HepG2 (cell line): Measurements from ENCODE around the gene ARHGEF1. TPM values are rescaled to one million over a fixed set of nuclear protein-coding genes. Genes with fewer than 3 reads are reported as not detected.
A peak's percentile ranks its signal among the peaks of the same experiment; 100 is the strongest.

ENCODE experiments used
- ATAC-seq: fragments of 200-7000 bp; cut with Tn5 transposase; 3 replicates; pipeline ENCODE4 v1.9.1; 2020; ENCODE audit warnings: mild to moderate bottlenecking, moderate library complexity
- BruUV-seq: library from RNA; stranded (reverse); fragments of 400-500 nt; replicated peaks from 2 replicates; lab custom pipeline; 2021; lab: Mats Ljungman, UMichigan
- CTCF ChIA-PET: fragments of 300-600 bp; formaldehyde crosslinking; extraction: SDS; loops from one replicate; lab custom pipeline; 2021; ENCODE audit warnings: low total read pairs, inconsistent platforms, low intra/inter-chr PET ratio; lab: Yijun Ruan, JAX
- POLR2A ChIA-PET: fragments of 350-600 bp; sonication (Branson Sonifier 250); formaldehyde crosslinking; loops from one replicate; lab custom pipeline; 2020; ENCODE audit warnings: antibody characterized with exemption, inconsistent platforms; lab: Yijun Ruan, JAX
- DNase-seq: peaks from one replicate; pipeline ENCODE4 v3.0.0-alpha.2; 2015; ENCODE audit warnings: low spot score
- FAIRE-seq: peaks from 3 replicates; lab custom pipeline; 2011; peaks lifted over from hg19 to GRCh38; lab: Jason Lieb, UNC
- H2AFZ ChIP-seq: one replicate; pipeline ENCODE4 v1.6.1; 2011; ENCODE audit warnings: low read length, inconsistent platforms
- H3K27ac ChIP-seq: fragments of 300-600 bp; 3 replicates; pipeline ENCODE4 v1.8.0; 2011; ENCODE audit warnings: mixed run types, mild to moderate bottlenecking, mixed read lengths, low read length, inconsistent platforms; ENCODE audit not compliant: insufficient read depth; ENCODE audit errors: extremely low read length
- H3K27me3 ChIP-seq, 2 experiments: fragments of 200-600 bp in 1 of 2; 2 replicates in 1 of 2; 3 replicates in 1 of 2; pipeline versions ENCODE4 v1.6.0 to v1.8.0; 2011; ENCODE audit warnings: low read length in 2 of 2, mild to moderate bottlenecking in 2 of 2, moderate library complexity in 2 of 2, inconsistent platforms in 1 of 2; ENCODE audit not compliant: insufficient read depth in 2 of 2, control insufficient read depth in 1 of 2
- H3K36me3 ChIP-seq, 2 experiments: fragments of 200-600 bp in 1 of 2; replicated peaks in 1 of 2; 2 replicates in 1 of 2; 3 replicates in 1 of 2; pipeline versions ENCODE4 v1.5.1 to v1.8.0; 2011; ENCODE audit warnings: low read length in 2 of 2, inconsistent platforms in 1 of 2; ENCODE audit not compliant: insufficient read depth in 2 of 2, control insufficient read depth in 1 of 2
- H3K4me1 ChIP-seq: 2 replicates; pipeline ENCODE4 v1.5.1; 2012; ENCODE audit warnings: low read length, inconsistent platforms; ENCODE audit not compliant: insufficient read depth
- H3K4me2 ChIP-seq: 2 replicates; pipeline ENCODE4 v1.6.0; 2011; ENCODE audit warnings: low read depth, low read length, inconsistent platforms
- H3K4me3 ChIP-seq, 3 experiments: fragments of 200-600 bp in 1 of 3; sonication (generic), shearing (Covaris generic) in 1 of 3; replicated peaks in 1 of 3; 2 replicates each; pipeline ENCODE4 v1.5.1; 2011 to 2016; ENCODE audit warnings: low read length in 3 of 3, inconsistent platforms in 2 of 3, low read depth in 2 of 3, mild to moderate bottlenecking in 2 of 3, control low read depth in 1 of 3, mixed read lengths in 1 of 3; ENCODE audit not compliant: insufficient read depth in 1 of 3
- H3K79me2 ChIP-seq: one replicate; pipeline ENCODE4 v1.6.1; 2011; ENCODE audit warnings: low read length, inconsistent platforms; ENCODE audit not compliant: insufficient read depth
- H3K9ac ChIP-seq: 2 replicates; pipeline ENCODE4 v1.6.0; 2011; ENCODE audit warnings: mild to moderate bottlenecking, low read depth, low read length, inconsistent platforms; ENCODE audit not compliant: insufficient read depth
- H3K9me3 ChIP-seq: 2 replicates; pipeline ENCODE4 v1.5.1; 2012; ENCODE audit warnings: mild to moderate bottlenecking, low read length
- H4K20me1 ChIP-seq: 2 replicates; pipeline ENCODE4 v1.6.0; 2011; ENCODE audit warnings: inconsistent platforms, mild to moderate bottlenecking, low read length, moderate library complexity; ENCODE audit not compliant: insufficient read depth
- ZNF879 ChIP-seq: sonication (generic); formaldehyde crosslinking; IDR thresholded peaks from 2 replicates; pipeline ENCODE4 v1.8.1; 2023; ENCODE audit warnings: missing genetic modification reagents
- WGBS: methylation state at CpG from one replicate; pipeline ENCODE4 v1.1.6; 2017; ENCODE audit warnings: low lambda C conversion rate; 5-methylcytosine and 5-hydroxymethylcytosine counted together
- in situ Hi-C: cut with HindIII; loops from 2 replicates; pipeline ENCODE4 v1.10.0; 2017; ENCODE audit warnings: low pct_unique_long_range_greater_than_20kb; ENCODE audit not compliant: extremely low pct_ligation_motif_present
- intact Hi-C: fragments of 100-400 bp; cut with micrococcal nuclease; formaldehyde crosslinking; loops from one replicate; pipeline ENCODE4 v1.10.0; 2022; ENCODE audit not compliant: unreplicated experiment
- polyA plus RNA-seq, 8 experiments: library from polyadenylated mRNA; depleted of rRNA in 3 of 8; stranded (reverse) in 7 of 8; unstranded in 1 of 8; fragments of >200 nt; fragmentation: Illumina TruSeq in 4 of 8; extraction: Trizol in 4 of 8; gene quantifications; 2 replicates each; pipeline versions ENCODE4 v1.2.1 to v1.2.3, GENCODE V29; 2011 to 2016; ENCODE audit warnings: low read depth in 4 of 8, missing spikeins in 1 of 8, mixed read lengths in 1 of 8; ENCODE audit not compliant: insufficient read depth in 1 of 8
- total RNA-seq, 5 experiments: library from RNA; depleted of rRNA; stranded (reverse); fragments of >200 nt; fragmentation: Illumina TruSeq; extraction: Trizol; gene quantifications; 2 replicates each; pipeline ENCODE4 v1.2.3, GENCODE V29; 2016; ENCODE audit warnings: low read depth in 1 of 5
- TF ChIP-seq, protein P1 (sequence below): sonication (generic); formaldehyde crosslinking; IDR thresholded peaks from 2 replicates; pipeline ENCODE4 v1.5.0; 2020; ENCODE audit warnings: mild to moderate bottlenecking, missing genetic modification reagents
- TF ChIP-seq, protein P2 (sequence below): IDR thresholded peaks from 2 replicates; pipeline ENCODE4 v1.6.1; 2016; ENCODE audit warnings: missing biosample characterization, missing genetic modification reagents, low read depth

ARHGEF1 gene
- total and polyA plus RNA-seq, 2 of the 13 experiments (the other 11 are each of a cell fraction or from before 2014, with no cell fraction given) = 33.7 to 34.7 TPM

DNA sequence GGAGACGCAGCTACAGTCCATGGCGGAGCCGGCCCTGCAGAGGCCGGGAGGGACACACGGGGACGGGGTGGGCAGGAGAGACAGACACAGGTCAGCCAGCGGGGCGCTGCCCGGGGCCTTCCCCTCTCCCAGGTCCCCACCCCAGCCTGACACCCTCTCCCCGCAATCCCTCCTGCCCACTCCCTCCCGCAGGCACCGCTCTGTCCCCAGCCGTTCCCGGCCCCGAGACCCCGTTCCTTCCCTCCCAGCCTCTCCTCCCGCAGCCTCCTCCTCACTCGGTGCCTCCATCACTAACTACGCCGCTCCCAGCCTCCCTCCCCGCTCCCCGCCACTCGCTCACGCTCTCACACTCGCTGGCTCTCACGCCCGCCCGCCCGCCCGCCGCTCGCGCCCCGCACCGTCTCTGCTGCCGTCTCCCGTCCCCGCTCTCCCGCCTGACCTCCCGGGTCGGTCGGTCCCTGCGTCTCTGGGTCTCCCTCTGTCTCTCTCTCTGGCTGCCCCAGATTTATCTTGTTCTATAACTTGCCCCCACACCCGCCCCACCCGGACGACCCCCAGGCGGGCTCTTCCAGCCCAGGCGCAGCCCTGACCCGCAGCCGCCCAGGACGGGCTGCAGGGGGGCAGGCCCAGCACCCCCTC lies 30.0 kb downstream of the ARHGEF1 start:
- ATAC-seq (peak; percentile 51), DNase-seq (no peak), FAIRE-seq (no peak)
- Histone ChIP-seq H3K36me3 (no peaks in the 10 kb centered on the region; a peak in 1 of 5 replicates), H3K9ac (no peak overlapping the region), H2AFZ (no peak overlapping the region), H3K27ac (no peak overlapping the region), H3K27me3 (peaks cover 10 to 36% of the 10 kb centered on the region in 2 experiments), H3K4me3 (no peak overlapping the region), H3K4me1 (no peaks in the 10 kb centered on the region), H3K9me3 (no peaks in the 10 kb centered on the region), H4K20me1 (no peaks in the 10 kb centered on the region), H3K79me2 (no peaks in the 10 kb centered on the region), H3K4me2 (no peak overlapping the region)
- no TSS peak for BruUV-seq
- WGBS = 10% methylated on average over 40 of the region's 51 CpGs
- intact Hi-C loops = no loop called here
- CTCF ChIA-PET = no interaction called here
- POLR2A ChIA-PET = no interaction called here
- in situ Hi-C loops = no loop called here
- TF ChIP-seq, protein P1, sequence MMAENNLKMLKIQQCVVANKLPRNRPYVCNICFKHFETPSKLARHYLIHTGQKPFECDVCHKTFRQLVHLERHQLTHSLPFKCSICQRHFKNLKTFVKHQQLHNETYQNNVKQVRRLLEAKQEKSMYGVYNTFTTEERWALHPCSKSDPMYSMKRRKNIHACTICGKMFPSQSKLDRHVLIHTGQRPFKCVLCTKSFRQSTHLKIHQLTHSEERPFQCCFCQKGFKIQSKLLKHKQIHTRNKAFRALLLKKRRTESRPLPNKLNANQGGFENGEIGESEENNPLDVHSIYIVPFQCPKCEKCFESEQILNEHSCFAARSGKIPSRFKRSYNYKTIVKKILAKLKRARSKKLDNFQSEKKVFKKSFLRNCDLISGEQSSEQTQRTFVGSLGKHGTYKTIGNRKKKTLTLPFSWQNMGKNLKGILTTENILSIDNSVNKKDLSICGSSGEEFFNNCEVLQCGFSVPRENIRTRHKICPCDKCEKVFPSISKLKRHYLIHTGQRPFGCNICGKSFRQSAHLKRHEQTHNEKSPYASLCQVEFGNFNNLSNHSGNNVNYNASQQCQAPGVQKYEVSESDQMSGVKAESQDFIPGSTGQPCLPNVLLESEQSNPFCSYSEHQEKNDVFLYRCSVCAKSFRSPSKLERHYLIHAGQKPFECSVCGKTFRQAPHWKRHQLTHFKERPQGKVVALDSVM (CRISPR knock-in tag) = 0 out of 2 replicates have a peak, but pooled peaks have one; percentile 18
- TF ChIP-seq ZNF879 (CRISPR knock-in tag) = no peak
- TF ChIP-seq, protein P2, sequence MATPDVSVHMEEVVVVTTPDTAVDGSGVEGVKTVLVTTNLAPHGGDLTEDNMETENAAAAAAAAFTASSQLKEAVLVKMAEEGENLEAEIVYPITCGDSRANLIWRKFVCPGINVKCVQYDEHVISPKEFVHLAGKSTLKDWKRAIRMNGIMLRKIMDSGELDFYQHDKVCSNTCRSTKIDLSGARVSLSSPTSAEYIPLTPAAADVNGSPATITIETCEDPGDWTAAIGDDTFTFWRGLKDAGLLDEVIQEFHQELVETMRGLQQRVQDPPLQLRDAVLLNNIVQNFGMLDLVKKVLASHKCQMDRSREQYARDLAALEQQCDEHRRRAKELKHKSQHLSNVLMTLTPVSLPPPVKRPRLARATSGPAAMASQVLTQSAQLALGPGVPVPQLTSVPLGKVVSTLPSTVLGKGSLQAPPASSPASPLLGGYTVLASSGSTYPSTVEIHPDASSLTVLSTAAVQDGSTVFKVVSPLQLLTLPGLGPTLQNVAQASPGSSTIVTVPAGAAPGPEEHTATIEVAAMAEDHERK = no peak
